ENCODE results near the gene TRIM59. TPM values are rescaled to one million over a fixed set of nuclear protein-coding genes. Genes with fewer than 3 reads are reported as not detected.

TRIM59 gene
- total RNA-seq, 1 donor from 2014 or later = 0.77 TPM

DNA sequence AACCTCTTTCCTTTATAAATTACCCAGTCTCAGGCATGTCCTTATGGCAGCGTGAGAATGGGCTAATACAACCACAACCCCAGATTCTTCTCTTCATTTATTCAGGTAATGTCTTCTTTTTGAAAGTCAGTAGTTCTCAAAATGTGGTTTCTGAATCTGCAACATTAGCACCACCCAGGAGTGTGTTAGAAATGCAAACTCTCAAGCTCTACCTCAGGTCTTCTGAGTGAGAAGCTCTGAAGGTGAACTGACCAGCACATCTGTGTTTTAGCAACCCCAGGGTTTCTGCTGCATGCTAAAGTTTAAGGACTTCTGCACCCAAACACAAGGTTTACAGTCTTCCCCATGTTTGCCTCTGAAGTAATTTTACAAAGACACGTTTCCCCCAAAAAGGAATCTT is 22.3 kb upstream of the TRIM59 start:
- no peak overlapping the region for H3K4me3 ChIP-seq
- peaks cover 45% of the 10 kb centered on the region for H3K27me3 ChIP-seq (ENCODE audit: low read depth)
- no peak overlapping the region for H3K27ac ChIP-seq (replicated peaks)
- H3K36me3 ChIP-seq = no peaks in the 10 kb centered on the region
- TF ChIP-seq, protein P1, sequence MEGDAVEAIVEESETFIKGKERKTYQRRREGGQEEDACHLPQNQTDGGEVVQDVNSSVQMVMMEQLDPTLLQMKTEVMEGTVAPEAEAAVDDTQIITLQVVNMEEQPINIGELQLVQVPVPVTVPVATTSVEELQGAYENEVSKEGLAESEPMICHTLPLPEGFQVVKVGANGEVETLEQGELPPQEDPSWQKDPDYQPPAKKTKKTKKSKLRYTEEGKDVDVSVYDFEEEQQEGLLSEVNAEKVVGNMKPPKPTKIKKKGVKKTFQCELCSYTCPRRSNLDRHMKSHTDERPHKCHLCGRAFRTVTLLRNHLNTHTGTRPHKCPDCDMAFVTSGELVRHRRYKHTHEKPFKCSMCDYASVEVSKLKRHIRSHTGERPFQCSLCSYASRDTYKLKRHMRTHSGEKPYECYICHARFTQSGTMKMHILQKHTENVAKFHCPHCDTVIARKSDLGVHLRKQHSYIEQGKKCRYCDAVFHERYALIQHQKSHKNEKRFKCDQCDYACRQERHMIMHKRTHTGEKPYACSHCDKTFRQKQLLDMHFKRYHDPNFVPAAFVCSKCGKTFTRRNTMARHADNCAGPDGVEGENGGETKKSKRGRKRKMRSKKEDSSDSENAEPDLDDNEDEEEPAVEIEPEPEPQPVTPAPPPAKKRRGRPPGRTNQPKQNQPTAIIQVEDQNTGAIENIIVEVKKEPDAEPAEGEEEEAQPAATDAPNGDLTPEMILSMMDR (IDR thresholded peaks at IDR 0.05; ENCODE audit: borderline replicate concordance) = no peak
- H3K9me3 ChIP-seq (replicated peaks) = peaks cover 16% of the 10 kb centered on the region
- H3K4me1 ChIP-seq = no peaks in the 10 kb centered on the region
- DNase-seq = no peak
- intact Hi-C loops (cut with micrococcal nuclease) = no loop called here

DNA sequence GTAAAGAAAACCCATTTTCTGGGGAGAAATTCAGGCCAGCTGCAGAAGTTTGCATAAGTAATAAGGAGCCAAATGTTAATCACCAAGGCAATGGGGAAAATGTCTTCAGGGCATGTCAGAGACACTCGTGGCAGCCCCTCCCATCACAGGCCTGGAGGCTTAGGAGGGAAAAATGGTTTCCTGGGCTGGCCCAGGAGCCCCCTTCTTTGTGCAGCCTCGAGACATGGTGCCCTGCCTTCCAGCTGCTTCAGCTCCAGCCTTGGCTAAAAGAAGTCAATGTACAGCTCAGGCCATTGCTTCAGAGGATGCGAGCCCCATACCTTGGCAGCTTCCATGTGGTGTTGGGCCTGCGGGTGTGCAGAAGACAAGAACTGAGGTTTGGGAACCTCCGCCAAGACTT is 20.6 kb upstream of the TRIM59 start:
- Histone ChIP-seq H3K4me3 (no peak overlapping the region), H3K4me1 (no peaks in the 10 kb centered on the region), H3K27ac (replicated peaks) (no peak overlapping the region), H3K27me3 (ENCODE audit: low read depth) (peaks cover 37% of the 10 kb centered on the region), H3K9me3 (replicated peaks) (peaks cover 16% of the 10 kb centered on the region), H3K36me3 (no peaks in the 10 kb centered on the region)
- intact Hi-C loops (cut with micrococcal nuclease) = no loop called here
- no peak for DNase-seq
- TF ChIP-seq, protein P1 (IDR thresholded peaks at IDR 0.05; ENCODE audit: borderline replicate concordance) = no peak

DNA sequence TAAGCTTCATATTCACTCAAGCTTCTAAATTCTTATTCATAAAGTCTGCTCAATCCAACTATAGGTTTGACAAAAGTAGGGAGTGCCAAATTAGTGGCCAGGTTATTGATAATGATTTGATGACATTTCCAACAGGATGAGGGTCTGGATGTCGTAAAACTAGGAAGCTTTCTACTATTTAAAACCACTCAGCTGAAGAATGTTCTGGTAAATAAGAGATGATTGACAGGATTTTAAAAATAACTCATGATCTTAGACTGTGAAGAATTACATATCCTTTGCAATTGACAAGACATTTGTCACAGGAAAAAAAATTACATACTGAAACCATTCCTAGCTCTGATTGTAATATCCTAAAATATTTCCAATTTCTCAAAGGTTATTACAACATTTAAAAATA is 15.4 kb upstream of the TRIM59 start:
- intact Hi-C loops (cut with micrococcal nuclease) = no loop called here
- TF ChIP-seq, protein P1 (IDR thresholded peaks at IDR 0.05; ENCODE audit: borderline replicate concordance) = no peak
- H3K4me1 ChIP-seq = no peaks in the 10 kb centered on the region

DNA sequence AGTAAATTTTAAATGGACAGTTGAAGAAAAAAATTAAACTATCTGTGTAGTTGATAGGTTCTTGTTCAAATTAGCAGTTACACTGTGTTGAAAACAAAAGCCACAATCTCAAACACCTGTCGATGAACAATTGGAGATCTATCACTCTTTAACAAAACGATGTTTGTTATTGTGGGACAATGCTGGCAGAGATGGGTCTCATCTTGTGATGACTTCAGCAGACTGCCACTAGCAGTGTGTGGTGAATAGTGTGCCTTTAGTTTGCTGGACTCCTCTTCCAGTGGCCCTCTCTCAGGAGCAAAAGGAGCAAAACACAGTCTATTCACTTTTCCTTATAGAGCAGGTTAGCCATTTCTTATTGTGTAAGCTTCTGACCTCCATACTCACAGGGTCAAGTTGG is 14.7 kb upstream of the TRIM59 start:
- intact Hi-C loops (cut with micrococcal nuclease) = no loop called here
- TF ChIP-seq, protein P1 (IDR thresholded peaks at IDR 0.05; ENCODE audit: borderline replicate concordance) = no peak
- Histone ChIP-seq H3K4me1 (no peaks in the 10 kb centered on the region), H3K4me3 (no peak overlapping the region), H3K9me3 (replicated peaks) (no peaks in the 10 kb centered on the region), H3K27me3 (ENCODE audit: low read depth) (peaks cover 6% of the 10 kb centered on the region), H3K27ac (replicated peaks) (no peak overlapping the region), H3K36me3 (no peaks in the 10 kb centered on the region)
- DNase-seq = no peak

More for the DNA sequence above, 15.4 kb upstream of the TRIM59 start:
- no peak overlapping the region for H3K27ac ChIP-seq (replicated peaks)
- H3K36me3 ChIP-seq = no peaks in the 10 kb centered on the region
- H3K9me3 ChIP-seq (replicated peaks) = peaks cover 2% of the 10 kb centered on the region
- no peak overlapping the region for H3K4me3 ChIP-seq
- H3K27me3 ChIP-seq (ENCODE audit: low read depth) = peaks cover 2% of the 10 kb centered on the region
- no peak for DNase-seq

DNA sequence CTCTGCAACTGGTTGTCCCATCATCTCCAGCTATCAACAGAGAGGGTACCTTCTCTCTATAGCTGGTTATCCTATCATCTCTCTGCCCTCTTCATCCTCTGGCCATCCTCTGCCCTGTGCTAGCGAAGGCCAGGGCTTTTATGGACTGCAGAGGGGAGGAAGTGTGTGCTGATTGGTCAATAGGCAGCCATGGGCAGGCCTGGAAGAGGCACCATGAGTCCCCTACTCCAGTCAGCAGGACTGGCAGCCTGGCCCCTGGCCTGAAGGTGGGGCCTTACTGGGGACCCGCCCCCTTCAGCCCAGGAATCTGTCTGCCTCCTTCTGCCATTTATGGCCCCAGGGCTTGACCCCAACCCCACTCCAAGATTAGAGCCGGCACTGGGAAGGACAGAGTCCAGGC is 10.4 kb upstream of the TRIM59 start:
- no peaks in the 10 kb centered on the region for H3K36me3 ChIP-seq

More for the DNA sequence above, 10.4 kb upstream of the TRIM59 start:
- no peaks in the 10 kb centered on the region for H3K4me1 ChIP-seq
- TF ChIP-seq, protein P1 (IDR thresholded peaks at IDR 0.05; ENCODE audit: borderline replicate concordance) = no peak
- intact Hi-C loops (cut with micrococcal nuclease) = no loop called here
- H3K4me3 ChIP-seq = no peak overlapping the region
- no peak overlapping the region for H3K27ac ChIP-seq (replicated peaks)
- H3K27me3 ChIP-seq (ENCODE audit: low read depth) = peaks cover 6% of the 10 kb centered on the region
- no peak for DNase-seq
- H3K9me3 ChIP-seq (replicated peaks) = no peaks in the 10 kb centered on the region

Measured in left ventricle myocardium inferior (tissue), 1 donor.